SH-SY5Y (cell line): Measurements from ENCODE around the gene TINAGL1.

Experiments
- GATA2 ChIP-seq: IDR thresholded peaks from 2 replicates; pipeline ENCODE4 v1.6.1; 2011; ENCODE audit warnings: mild to moderate bottlenecking, low read depth, low read length
- GATA3 ChIP-seq: IDR thresholded peaks from 2 replicates; pipeline ENCODE4 v1.6.1; 2011; ENCODE audit warnings: low read depth, mild to moderate bottlenecking, low read length, moderate library complexity

The TINAGL1 gene

DNA sequence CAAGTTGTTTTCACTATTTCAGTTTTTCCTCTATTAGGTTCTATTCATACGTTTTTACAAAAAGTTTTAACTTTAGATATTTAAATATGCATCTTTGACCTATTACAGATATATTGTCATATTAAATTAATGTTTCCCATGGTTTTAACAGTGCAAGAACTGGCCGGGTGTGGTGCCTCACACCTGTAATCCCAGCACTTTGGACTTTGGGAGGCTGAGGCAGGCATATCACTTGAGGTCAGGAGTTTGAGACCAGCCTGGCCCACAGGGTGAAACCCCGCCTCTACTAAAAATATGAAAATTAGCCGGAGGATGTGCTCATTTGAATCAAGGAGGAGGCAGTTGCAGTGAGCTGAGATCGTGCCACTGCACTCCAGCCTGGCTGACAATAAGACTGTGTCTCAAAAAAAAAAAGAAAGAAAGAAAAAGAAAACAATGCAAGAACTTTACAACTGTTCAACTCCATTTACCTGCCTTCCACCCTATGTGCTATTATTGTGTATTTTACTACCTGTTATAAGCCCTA is 19.8 kb upstream of the TINAGL1 start:
- TF ChIP-seq GATA2, result no peak
- TF ChIP-seq GATA3, result no peak

DNA sequence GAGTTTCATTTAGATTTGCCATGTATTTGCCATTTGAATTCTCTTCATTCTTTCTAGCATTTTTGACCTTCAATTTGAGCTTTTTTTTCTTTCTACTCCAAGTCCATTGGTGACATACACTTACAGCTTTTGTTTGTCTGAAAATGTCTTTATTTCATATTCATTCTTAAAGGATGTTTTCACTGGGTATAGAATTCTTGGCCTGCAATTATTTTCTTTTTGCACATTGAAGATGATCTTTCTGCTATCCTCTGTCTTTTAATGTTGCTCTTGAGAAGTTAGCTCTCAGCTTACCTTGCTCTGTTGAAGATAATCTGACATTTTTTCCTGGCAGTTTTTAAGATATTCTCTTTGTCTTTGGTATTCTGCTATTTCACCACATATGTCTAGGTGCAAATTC is 16.6 kb upstream of the TINAGL1 start:
- TF ChIP-seq GATA2, result no peak
- no peak for TF ChIP-seq GATA3

DNA sequence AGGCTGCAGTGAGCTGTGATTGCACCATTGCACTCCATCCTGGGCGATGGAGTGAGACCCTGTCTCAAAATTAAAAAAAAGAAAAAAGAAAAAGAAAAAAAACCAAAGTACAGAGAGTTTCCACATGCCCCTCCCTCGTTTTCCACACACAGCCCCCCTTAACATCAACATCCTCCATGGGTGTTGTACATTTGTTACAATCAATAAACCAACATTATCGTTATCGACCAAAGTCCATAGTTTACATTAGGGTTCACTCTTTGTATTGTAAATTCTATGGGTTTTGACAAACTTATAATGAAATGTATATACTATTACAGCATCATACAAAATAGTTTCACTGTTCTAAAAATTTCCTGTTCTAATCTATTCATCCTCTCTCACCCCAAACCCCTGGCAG is 15.9 kb upstream of the TINAGL1 start:
- TF ChIP-seq GATA2 (no peak), GATA3 (no peak)

DNA sequence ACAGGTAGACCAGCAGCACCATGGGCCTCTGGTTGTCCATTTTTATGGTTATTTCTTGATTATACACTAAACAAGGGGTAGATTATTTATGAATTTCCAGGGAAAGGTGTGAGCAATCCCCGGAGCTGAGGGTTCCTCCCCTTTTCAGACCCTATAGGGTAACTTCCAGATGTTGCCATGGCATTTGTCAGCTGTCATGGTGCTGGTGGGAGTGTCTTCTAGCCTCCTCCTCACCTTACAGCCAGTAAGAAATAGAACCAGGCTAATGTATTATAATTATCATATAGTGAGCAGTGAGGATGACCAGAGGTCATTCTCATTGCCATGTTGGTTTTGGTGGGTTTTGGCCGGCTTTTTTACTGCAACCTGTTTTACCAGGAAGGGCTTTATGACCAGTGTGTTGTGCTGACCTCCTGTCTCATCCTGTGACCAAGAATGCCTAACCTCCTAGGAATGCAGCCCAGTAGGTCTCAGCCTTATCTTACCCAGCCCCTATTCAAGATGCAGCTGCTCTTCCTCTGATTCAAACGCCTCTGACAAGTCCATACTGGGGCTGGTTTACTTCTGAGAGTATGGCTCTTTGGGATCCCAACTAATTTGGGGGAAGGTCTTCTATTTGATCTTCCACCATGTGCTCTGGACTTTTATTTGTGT is 13.5 kb upstream of the TINAGL1 start:
- TF ChIP-seq GATA2 (no peak), GATA3 (no peak)

DNA sequence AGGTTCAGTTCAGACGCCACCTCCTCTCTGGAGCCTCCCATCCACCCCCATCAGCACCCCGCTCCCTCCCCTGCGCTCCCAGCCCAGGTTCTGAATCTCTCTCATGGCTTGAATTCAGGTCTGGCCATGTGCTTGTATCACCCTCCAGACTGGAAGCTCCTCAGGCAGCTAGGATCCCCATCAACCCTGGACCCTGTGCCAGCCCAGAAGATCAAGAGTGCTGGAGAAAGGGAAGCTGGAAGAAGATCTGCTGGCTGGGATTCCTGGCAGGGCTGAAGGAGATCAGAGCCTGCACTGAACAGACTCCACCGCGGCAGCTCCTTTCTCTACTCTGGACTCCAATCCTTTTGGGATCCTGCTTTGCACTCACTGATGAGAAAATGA is 11.7 kb upstream of the TINAGL1 start:
- TF ChIP-seq GATA3, result no peak
- no peak for TF ChIP-seq GATA2

DNA sequence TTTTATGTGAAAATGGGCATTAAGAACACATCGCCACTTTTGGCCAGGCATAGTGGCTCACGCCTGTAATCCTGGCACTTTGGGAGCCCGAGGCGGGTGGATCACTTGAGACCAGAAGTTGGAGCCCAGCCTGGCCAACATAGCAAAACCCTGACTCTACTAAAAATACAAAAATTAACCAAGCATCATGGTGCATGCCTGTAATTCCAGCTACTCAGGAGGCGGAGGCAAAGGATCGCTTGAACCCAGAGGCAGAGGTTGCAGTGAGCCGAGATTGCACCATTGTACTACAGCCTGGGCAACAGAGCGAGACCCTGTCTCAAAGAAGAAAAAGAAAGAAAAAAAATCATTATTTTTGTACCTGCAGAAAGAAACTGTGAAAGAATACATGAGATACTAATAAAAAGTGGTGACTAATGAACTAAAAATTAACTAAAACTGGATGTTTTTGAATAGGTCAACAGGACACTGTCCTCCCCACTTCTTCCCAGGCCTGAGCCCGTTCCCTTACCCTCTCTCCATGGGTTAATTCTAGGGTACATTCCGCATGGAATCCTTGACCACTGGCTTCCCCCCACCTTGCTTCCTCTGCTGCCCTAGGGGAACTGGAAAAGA is 8.3 kb upstream of the TINAGL1 start:
- TF ChIP-seq GATA2 (no peak), GATA3 (no peak)

DNA sequence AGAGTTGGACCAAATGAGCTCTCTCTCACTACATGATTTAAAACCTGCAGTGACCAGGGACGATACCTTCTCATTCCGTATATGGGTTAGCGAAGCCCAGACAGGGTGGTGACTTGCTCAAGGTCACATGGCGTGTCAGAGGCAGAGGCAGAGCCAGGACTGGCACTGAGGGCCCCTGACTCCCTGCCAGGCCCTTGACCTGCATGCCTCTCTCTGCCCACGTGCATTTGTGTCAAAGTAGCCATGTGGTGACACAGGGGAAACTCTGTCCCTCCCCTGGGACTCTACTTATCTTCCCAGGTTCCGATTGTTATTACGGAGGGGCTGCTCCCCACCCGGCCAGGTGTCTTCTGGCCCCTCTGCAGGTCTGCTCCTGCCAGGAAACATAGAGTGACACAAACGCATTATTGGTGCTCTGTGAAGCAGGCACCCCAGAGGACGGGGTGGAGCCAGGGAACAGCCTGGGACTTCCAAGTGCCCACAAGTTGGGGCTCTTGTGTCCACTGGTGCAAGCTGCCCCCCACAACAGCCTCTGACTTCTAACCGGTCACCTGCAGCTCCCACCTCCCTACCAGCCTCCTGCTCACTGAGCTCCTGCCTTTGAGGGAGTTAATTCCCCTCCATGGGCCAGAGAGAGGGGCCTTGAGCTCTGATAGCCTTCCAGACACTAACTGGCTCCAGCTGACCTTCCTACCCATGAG is 7.3 kb upstream of the TINAGL1 start:
- no peak for TF ChIP-seq GATA2
- no peak for TF ChIP-seq GATA3

DNA sequence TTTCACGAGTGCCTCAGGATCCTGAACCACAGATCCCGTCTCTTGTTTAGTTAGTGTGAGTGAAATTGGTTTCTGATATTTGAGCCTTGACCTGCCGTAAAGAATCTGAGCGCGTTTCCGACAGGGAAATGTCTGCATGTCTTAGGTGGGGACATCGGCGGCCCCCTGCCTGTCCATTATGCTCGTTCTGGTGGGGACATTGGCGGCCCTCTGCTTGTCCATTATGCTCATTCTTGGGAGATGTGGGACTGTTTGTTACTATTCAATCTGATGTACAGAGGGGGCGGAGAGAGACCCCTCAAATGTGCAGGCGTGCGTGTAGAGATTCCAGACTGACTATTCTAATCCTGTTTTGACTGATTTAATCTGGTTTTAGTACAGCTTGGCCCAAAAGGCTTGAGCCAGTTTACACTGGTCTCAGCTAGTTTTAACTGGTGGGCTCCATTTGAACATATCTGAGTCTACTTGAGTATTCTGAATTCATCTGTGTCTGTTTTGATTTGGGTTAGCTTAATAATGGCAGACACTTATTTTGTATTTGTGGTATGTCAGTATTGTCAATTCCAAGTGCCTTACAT is 6.6 kb upstream of the TINAGL1 start:
- no peak for TF ChIP-seq GATA3
- no peak for TF ChIP-seq GATA2

DNA sequence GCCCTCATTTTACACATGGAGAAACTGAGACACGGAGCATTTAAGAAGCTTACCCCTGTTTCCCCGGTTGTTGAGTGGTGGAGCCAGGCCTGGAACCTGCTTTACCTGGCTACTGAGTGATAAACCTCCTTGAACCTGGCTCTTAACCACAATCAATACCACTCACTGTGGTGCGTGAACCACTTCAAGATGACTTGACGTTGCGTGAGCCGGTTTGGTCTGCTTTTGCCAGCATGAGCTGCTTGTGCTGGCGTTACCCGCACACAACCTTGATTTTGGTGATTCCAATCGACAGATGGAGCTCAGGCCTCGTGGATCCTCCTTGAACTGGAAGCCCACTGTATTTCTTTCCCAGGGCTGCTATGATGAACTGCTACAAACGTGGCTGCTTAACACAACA is 6.1 kb upstream of the TINAGL1 start:
- TF ChIP-seq GATA3 (no peak), GATA2 (no peak)

DNA sequence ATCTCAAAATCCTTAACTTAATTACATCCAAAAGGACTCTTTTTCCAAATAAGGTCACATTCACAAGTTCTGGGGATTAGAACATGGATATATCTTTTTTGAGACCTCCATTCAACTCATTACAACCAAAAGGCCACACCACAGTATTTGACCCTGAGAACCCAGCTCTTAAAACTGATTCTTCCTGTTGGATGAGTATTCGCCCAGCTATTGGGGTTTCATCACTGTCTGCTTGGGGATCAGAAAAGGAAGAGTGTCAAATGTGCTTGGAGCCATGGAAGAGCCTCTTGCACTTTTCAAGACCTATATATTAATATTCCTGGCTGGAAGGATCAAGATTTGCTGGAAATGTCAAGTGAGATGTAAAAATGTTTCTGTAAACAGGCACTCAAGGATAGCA is 5.4 kb upstream of the TINAGL1 start:
- TF ChIP-seq GATA3 (no peak), GATA2 (no peak)

DNA sequence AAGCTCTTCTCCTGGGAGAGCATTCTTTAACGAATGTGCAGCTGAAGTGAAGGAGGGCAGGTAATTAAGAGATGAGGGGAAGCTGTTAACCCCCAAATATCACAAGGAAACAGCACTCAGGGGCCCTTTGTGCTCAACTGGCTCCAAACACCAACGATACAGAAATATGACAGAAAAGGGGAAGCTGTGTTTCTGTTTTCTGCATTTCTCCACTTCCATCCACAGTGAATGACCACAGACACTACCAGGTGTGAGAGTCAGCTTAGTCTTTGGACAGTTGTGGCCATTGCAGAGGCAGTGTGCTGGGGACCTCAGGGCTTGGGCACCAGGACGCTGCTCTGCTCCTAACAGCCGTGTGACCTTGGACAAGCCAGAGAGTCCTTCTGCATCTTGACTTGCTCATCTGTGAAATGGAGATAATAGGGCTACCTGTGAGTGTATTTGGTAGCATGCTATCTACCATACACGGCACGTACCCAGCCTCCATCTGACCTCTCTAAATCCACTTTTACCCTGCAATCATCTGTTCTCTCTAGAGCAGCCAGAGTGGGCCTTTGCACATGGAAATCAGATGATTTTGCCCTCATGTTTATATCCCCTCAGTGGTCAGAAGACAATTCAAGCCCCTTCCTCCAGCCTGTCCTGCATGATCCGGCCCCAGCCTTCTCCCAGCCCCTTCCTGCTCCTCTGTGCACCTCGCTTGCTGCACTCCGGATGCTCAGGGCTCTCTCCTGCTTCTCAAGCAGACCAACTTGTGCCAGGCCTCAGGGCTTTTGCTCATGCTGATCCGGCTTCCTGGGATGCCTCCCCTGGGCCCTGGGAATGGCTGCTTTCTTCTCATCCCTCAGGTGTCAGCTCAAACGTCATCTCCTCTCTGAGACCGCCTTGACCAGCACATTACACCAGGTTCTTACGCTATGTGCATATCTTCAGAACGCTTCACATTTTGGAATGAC is 4.7 kb upstream of the TINAGL1 start:
- TF ChIP-seq GATA2 (no peak), GATA3 (no peak)

DNA sequence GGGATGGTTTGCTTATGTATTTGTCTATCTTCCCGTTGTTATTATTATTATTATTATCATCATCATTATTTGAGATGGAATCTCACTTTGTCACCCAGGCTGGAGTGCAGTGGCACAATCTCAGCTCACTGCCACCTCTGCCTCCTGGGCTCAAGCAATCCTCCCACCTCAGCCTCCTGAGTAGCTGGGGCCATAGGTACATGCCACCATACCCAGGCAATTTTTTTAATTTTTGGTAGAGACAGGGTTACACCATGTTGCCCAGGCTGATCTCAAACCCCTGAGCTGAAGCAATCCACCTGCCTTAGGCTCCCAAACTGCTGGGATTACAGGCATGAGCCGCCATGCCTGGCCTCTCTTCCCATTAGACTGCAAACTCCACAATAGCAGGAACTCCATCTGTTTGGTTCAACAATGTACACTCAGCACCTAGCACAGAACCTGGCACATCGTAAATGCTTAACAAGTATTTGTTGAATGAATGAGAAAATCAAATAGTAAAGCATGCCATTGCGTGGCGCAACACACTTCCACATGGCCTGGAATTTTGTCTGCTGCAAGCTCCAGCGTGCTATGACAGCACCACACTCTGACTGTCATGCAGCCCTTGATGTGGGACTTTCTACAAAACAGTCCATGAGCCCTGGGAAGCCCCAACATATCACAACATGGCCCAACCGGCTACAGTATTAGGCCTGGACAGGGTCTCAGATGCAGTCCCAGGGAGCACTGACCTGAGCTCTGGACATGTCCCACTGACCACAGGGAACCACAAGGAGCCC is 3.8 kb upstream of the TINAGL1 start:
- no peak for TF ChIP-seq GATA3
- no peak for TF ChIP-seq GATA2

DNA sequence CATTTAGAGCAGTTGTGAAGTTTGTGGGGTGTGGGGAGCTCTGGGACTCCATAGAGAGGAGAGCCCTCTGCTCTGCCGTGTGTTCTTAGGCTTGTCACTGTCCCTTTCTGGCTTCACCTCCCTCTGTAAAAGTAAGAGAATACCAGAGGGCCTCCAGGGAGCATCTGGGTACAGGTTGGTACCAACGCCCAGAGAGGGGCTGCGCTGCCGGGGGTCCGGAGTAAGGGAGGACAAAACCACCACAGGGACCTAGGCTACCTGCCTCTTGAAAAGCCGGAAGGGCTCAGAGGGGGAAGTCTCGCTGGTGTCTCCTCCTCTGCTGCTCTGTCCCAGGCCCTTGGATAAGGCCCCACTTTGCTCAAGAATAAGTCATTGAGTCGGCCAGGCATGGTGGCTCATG is 3.1 kb upstream of the TINAGL1 start:
- TF ChIP-seq GATA3 (no peak), GATA2 (no peak)
